Pancreas (tissue), 10 donors: Measurements from ENCODE around the gene GPANK1. TPM values are rescaled to one million over a fixed set of nuclear protein-coding genes. Genes with fewer than 3 reads are reported as not detected.

Experiments used
- ATAC-seq, 4 donors: fragments of 200-7000 bp; cut with Tn5 transposase; one replicate each; pipeline versions ENCODE4 v1.8.0 to v1.9.1; 2020; ENCODE audit warnings: mild to moderate bottlenecking in 4 of 4, moderate library complexity in 4 of 4
- DNase-seq, 6 donors: peaks; one replicate each; pipeline ENCODE4 v3.0.0-alpha.2; 2020
- FAIRE-seq: peaks from 2 replicates; lab custom pipeline; 2012; peaks lifted over from hg19 to GRCh38; lab: Jason Lieb, UNC
- H3K27ac ChIP-seq, 4 donors: fragments of 200-600 bp; sonication (generic); 1 replicate in 3 of 4; 2 replicates in 1 of 4; pipeline versions ENCODE4 v1.5.0 to v1.8.0; 2020
- H3K27me3 ChIP-seq, 4 donors: fragments of 200-600 bp; one replicate each; pipeline ENCODE4 v1.8.0; 2021
- H3K36me3 ChIP-seq, 3 donors: fragments of 200-600 bp; sonication (generic) in 1 of 3; one replicate each; pipeline versions ENCODE4 v1.5.0 to v1.8.0; 2020 to 2021
- H3K4me1 ChIP-seq, 3 donors: fragments of 200-600 bp; one replicate each; pipeline ENCODE4 v1.8.0; 2021
- H3K4me3 ChIP-seq, 4 donors: fragments of 200-600 bp; sonication (generic) in 2 of 4; one replicate each; pipeline versions ENCODE4 v1.5.0 to v1.8.0; 2020 to 2021
- H3K9me3 ChIP-seq, 4 donors: fragments of 200-600 bp; one replicate each; pipeline ENCODE4 v1.8.0; 2021
- WGBS, 2 donors: extraction: QIAGEN DNeasy Blood & Tissue Kit; methylation state at CpG; one replicate each; pipeline ENCODE4 v1.1.7; 2013; 5-methylcytosine and 5-hydroxymethylcytosine counted together
- intact Hi-C, 3 donors: fragments of 100-400 bp; cut with DNase I; formaldehyde crosslinking; loops; one replicate each; pipeline versions ENCODE4 v1.11.1 to v1.14.2; 2022
- polyA plus RNA-seq, 2 donors: library from polyadenylated mRNA; stranded (reverse); fragments of 200-250 nt; gene quantifications; one replicate each; pipeline ENCODE4 v1.2.3, GENCODE V29; 2013
- total RNA-seq, 6 donors: library from RNA; stranded (reverse); fragmentation: NEBNext Ultra II Directional in 4 of 6; extraction: Animal tissue kit (Norgen Biotek cat#: 25700) in 4 of 6; gene quantifications; one replicate each; pipeline versions ENCODE4 v1.2.1 to v1.2.4, GENCODE V29; 2021 to 2023
- TF ChIP-seq, protein P1 (sequence below), 4 donors: fragments of 200-600 bp; sonication (generic) in 3 of 4; IDR thresholded peaks; one replicate each; pipeline versions ENCODE4 v1.5.0 to v1.8.0; 2021; ENCODE audit warnings: antibody characterized with exemption in 4 of 4
- donor health status: healthy with polysubstance abuse.
- donor health status: DM: no; HTN: no; CAD: no; lungs with moderate emphysema.
- donor health status: DM: no; HTN: no; CAD: no.
- donor health status: control.
- donor health status: control.
- donor health status: Bipolar disorder and iron deficiency.
- donor health status: DM: yes; HTN: yes; CAD: no.
- donor health status: DM: no; HTN: no; CAD: no.
- donor health status: DM: no; HTN: no; CAD: no.
- donor health status: DM: yes; HTN: yes; CAD: no.

GPANK1 gene
- total and polyA plus RNA-seq, 8 donors = 5.5 to 11.6 (median 7.0) TPM

DNA sequence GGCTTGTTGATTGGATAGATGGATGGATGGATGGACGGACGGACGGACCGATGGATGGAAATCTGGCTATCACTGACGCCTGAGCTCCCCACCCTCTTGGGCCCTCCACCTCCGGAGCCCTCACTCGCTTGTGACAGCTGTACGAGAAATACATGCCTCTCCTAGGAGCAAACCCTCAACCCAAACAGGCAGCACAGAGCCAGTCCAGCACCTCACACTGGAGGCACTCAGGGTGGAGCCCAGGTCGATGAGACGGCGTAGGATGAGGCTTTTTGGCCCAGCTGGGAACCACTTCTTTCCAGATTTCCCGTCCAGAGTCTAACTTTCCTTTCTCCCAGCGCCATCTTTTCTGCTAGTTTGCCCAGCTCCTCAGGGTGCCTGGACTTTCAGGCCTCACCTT lies 18.8 kb upstream of the GPANK1 start:
- TF ChIP-seq, protein P1, sequence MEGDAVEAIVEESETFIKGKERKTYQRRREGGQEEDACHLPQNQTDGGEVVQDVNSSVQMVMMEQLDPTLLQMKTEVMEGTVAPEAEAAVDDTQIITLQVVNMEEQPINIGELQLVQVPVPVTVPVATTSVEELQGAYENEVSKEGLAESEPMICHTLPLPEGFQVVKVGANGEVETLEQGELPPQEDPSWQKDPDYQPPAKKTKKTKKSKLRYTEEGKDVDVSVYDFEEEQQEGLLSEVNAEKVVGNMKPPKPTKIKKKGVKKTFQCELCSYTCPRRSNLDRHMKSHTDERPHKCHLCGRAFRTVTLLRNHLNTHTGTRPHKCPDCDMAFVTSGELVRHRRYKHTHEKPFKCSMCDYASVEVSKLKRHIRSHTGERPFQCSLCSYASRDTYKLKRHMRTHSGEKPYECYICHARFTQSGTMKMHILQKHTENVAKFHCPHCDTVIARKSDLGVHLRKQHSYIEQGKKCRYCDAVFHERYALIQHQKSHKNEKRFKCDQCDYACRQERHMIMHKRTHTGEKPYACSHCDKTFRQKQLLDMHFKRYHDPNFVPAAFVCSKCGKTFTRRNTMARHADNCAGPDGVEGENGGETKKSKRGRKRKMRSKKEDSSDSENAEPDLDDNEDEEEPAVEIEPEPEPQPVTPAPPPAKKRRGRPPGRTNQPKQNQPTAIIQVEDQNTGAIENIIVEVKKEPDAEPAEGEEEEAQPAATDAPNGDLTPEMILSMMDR (IDR thresholded peaks at IDR 0.05) = no peak
- H3K36me3 ChIP-seq = peaks cover 0 to 6% (median 5%) of the 10 kb centered on the region in 3 donors
- 62 to 67% methylated on average over 13 of the region's 13 CpGs for WGBS, 2 donors
- ATAC-seq (no peak), DNase-seq (no peak), FAIRE-seq (no peak)
- no peaks in the 10 kb centered on the region for H3K27me3 ChIP-seq
- no peak overlapping the region for H3K4me3 ChIP-seq
- intact Hi-C loops = loop anchor here in 1 of 3 donors (5.0 kb wide), 1 partner anchor 84 kb away; no protein-coding TSS in a partner anchor
- no peaks in the 10 kb centered on the region for H3K9me3 ChIP-seq
- no peak overlapping the region for H3K27ac ChIP-seq
- peaks cover 3 to 8% (median 5%) of the 10 kb centered on the region in 3 donors for H3K4me1 ChIP-seq

DNA sequence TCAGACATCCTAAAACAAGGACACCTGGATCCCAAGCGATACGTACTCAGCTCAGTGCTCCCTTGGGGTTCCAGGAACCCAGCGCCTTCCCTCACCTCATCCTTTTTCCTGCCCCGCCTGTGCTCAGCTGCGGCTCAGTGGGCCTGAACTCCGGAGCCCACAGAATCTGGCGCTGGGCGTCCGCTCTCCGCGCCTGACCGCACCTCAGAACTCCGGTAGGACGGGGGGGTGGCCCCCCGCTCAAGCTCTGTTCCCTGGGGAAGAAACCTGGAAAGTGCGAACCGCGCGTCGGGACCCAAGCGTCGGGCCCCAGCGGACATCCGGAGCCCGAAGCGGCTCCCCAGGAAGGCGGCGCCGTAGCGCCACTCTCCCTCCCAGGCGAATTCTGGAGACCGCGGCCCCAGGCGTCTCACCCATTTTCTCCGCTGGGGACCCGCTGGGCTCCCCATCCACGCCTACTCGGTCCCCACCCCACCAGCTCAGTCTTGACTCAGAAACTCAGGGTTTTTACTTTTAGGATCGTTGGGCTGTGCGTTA lies 16.4 kb upstream of the GPANK1 start:
- H3K36me3 ChIP-seq = no peaks in the 10 kb centered on the region
- TF ChIP-seq, protein P1 (IDR thresholded peaks at IDR 0.05) = no peak
- peak overlapping the region; percentile 38 to 71 (median 53) for H3K27ac ChIP-seq
- H3K4me3 ChIP-seq = peak overlapping the region; percentile 19 to 60 (median 42)
- no peak for FAIRE-seq
- H3K27me3 ChIP-seq = no peaks in the 10 kb centered on the region
- intact Hi-C loops = loop anchor here in 1 of 3 donors (5.0 kb wide), 1 partner anchor 86 kb away; no protein-coding TSS in a partner anchor
- H3K9me3 ChIP-seq = no peaks in the 10 kb centered on the region
- H3K4me1 ChIP-seq = peaks cover 3 to 8% (median 5%) of the 10 kb centered on the region in 3 donors
- ATAC-seq = peak; percentile 53 to 76 (median 73)
- peak in 4 of 6 donors; percentile 27 to 82 (median 48) for DNase-seq
- WGBS, 2 donors = 1% methylated on average over 40 of the region's 40 CpGs

DNA sequence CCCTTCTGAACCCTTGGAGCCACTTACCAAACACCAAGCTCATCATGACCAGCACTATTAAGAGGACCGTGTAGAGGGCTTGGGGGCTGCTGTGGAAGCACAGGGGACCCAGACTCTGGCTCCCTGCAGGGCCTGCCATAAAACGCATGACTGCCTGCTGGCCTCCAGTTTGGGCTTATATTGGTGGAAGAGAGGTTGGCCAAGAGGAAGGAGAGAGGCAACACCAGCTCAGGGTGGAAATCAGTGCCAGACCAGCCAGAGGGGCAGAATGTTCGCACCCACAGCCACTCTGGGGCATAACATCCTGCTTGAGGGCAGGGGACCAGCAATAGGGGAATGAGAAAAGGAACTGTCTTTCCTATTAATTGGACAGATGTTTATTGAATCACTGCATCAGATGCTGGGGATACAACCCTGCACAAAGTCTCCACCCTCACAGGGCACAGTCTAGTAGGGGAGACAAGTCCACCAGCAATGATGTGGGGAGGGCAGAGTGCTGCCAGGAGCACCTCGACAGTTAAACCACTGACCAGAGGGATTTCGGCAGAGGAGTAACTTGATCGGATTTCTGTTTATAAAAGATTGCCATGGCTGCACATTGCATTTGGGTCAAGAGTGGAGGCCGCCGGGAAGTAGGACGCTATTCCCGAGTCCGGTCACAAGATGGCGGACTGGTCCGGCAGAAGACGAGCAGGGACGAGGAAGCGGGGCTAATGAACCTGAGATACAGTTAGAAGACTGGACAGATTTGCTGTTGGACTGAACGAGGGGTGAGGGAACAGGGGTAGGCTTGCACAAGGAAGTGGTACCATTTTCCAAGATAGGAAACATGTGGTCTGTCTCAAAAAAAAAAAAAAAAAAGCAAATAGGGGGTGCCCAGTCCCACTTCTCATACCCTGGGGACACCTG lies 15.7 kb upstream of the GPANK1 start, which contains the start of gene LY6G5C:
Gene LY6G5C (minus strand): TSS at position 842 of the 909 bp plus-strand sequence. CDS start 694 bp downstream, at position 148.
- Histone ChIP-seq H3K4me3 (peak within 1 kb of the TSS; percentile 19 to 60 (median 42)), H3K27ac (peak within 1 kb of the TSS; percentile 38 to 71 (median 53)), H3K36me3 (no peaks in the 10 kb centered on the region), H3K4me1 (peaks cover 3 to 8% (median 5%) of the 10 kb centered on the region in 3 donors), H3K9me3 (no peaks in the 10 kb centered on the region), H3K27me3 (no peaks in the 10 kb centered on the region)
- intact Hi-C loops = loop anchor here in 1 of 3 donors (5.0 kb wide), 1 partner anchor 87 kb away; no protein-coding TSS in a partner anchor
- TF ChIP-seq, protein P1 (IDR thresholded peaks at IDR 0.05) = peak; percentile 10 to 64 (median 50)
- WGBS, 2 donors = 12 to 13% methylated on average over 17 of the region's 17 CpGs
- FAIRE-seq (no peak), DNase-seq (peak; percentile 76 to 92 (median 80)), ATAC-seq (peak; percentile 81 to 93 (median 90))

DNA sequence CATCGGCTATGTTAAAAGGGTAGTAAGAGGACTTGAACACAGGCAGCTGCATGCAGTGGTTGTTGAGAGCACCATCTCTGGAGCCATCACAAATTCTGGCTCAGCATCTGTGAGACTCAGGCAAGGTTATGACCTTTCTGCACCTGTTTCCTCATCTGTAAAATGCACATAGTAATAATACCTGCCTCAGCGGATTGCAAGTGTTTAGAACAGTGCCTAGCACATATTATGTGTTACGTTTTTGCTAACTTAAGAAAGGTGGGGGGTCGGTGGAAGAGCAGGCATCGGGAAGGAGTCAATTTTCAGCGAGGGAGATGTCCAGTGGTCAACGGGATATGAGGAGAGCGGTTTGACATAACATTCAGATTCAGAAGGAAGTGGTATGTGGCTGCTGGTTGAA lies 13.2 kb upstream of the GPANK1 start:
- intact Hi-C loops = no loop called here
- WGBS, 2 donors = 64 to 72% methylated on average over 8 of the region's 8 CpGs
- ATAC-seq (no peak), FAIRE-seq (no peak), DNase-seq (no peak)
- peaks cover 3 to 8% (median 5%) of the 10 kb centered on the region in 3 donors for H3K4me1 ChIP-seq
- no peaks in the 10 kb centered on the region for H3K9me3 ChIP-seq
- H3K27ac ChIP-seq = no peak overlapping the region
- no peaks in the 10 kb centered on the region for H3K36me3 ChIP-seq
- no peaks in the 10 kb centered on the region for H3K27me3 ChIP-seq
- no peak overlapping the region for H3K4me3 ChIP-seq
- TF ChIP-seq, protein P1 (IDR thresholded peaks at IDR 0.05) = no peak
